ENCODE measurements around the gene BRD1.
A peak's percentile ranks its signal among the peaks of the same experiment; 100 is the strongest.
"Not testable (repeated sequence)": the region's sequence is repeated elsewhere in the genome, so short reads cannot be mapped to it uniquely, and the experiment has no call there.

Gene BRD1

GRCh38 chr22:49853981-49854831 is 26.5 kb upstream of the BRD1 start:
- no peak for DNase-seq (ENCODE audit: low read depth in 2 of 2)

DNA sequence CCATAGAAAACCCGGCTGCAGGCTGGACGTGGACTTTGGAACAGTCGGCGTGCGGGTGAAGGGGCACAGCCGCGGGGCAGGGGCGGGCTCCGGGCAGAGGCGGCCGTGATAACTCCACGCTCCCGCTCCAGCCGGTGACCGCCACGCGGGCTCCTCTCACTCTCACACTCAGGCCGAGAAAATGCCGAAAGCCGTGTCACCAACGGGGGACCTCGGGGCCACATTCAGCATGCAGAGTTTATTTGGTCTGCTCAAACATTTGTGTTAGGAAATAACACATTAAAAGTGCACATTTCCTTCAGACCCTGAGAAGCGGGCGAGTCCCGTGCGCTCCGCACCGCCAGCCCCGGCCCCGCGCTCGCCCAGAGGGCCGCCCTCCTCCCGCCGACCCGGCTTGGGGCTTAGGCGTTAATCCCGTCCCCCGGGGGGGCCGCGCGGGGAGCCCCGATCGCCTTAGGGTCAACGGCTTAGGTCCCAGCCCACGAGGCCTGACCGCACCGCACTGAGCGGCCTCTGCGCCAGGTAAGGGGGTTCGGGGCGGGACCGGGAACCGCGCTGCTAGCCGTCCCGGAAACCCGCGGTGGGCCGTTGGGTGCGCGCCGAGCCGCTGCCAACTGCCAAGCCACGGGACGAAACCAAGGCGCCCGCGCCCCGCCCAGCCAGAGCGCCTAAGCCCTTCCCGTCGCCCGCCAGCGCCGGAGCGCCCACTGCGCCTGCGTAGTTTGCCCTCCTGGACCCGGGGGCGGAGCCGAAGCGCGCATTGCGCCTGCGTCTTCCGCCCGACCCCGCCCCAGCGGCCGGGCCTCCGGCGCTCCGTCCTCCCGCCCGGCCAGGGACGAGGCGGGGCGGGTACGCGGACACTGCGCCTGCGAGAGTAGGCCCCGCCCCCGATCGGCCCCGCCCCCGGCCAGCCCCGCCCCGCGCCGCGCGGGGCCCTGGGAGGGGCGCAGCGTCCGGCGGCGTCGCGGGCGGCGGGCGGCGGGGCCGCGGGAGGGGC is 25.5 kb upstream of the BRD1 start, which contains the start of gene ZBED4:
TSS of gene ZBED4 (plus strand) at position 947 of the 997 bp plus-strand sequence. CDS start 29,819 bp downstream, outside the sequence.
- DNase-seq (ENCODE audit: low read depth in 2 of 2) = peak; percentile 98

DNA sequence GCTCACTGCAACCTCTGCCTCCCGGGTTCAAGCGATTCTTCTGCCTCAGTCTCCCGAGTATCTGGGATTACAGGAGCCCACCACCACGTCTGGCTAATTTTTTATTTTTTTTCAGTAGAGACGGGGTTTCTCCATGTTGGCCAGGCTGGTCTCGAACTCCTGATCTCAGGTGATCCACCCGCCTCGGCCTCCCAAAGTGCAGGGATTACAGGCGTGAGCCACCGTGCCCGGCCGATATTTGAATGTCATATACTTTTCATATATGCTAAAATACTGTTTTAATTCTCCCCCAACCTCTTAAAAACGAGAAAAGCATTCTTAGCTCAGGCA is 24.9 kb upstream of the BRD1 start:
- not testable (repeated sequence) for DNase-seq (ENCODE audit: low read depth in 2 of 2)

DNA sequence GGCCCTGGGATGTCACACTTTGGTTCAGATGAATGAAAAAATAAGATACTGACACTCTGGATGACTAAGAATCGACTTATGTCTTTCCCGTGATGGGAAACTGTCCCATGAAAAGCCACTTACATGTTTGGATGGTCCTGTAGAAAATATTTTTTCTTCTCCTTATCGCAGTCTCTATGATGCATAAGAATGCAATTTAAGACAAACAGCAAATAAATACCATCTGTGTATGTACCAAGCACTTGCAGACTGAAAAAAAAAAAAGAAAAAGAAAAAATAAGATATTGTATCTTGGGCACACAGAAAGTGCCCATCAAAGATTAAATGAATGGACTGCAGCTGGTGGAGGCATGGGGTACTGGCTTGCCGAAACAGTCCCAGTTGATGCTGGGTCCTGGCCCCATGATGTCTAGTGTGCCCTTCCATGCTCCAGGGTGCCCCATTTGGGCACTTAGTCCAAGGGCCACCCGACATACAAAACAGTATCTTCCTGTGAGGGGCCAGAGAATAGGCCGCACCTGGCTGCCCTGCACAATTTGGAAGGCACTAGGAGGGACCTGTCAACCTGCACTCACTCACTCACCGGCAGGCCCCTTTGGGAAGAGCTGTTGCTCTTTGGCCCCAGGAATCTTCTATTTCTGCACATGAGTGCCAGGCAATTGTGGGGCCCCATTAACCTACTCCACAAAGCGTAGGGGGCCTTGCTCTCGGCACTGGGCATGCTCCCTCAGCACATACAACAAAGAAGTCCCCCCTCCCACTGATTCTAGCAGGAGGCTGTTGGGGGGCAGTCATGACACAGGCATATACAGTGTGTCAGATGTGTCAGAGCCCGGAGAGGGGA is 23.5 kb upstream of the BRD1 start:
- DNase-seq (ENCODE audit: low read depth in 2 of 2) = no peak

DNA sequence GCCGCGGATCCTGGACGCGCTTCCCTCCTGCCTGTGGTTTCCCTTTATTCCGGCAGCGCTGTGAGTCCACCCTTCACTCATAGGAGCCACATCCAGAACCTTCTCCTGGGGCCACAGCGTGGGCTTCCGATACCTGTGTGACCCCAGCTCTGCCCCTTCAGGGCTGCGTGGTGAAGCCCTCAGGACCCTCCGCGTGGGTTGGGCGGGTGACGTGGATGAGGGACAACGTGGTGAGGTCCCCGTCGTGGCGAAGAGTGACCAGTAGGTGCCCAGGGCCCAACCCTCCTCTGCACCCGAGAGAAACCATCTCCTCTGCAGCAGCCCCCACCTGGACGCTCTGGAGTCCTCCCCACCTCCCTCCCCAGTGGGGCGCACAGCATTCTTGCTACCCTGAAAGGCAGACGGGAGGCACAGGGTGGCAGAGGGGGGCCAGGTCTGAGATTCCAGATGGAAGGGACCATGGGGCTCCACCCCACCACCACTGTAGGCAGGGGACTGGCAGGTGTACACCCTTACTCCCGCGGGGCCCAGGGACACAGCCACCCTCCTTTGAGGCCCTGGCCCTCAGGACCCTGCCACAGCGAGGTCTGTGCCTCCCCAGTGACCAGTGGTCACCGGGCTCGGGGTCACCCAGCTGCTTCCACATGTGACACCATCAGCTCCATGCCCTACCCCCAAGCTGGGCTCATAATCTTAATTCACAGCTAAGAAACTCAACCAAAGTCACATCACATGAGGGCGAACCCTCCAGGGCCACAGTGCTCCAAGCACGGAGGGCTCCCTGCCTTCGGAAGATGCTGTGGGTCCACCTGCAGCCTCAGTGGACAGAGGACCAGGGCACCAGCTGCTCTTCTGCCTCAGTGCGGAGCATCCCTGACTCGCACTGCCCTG is 22.6 kb upstream of the BRD1 start:
- DNase-seq (ENCODE audit: low read depth in 2 of 2) = no peak

DNA sequence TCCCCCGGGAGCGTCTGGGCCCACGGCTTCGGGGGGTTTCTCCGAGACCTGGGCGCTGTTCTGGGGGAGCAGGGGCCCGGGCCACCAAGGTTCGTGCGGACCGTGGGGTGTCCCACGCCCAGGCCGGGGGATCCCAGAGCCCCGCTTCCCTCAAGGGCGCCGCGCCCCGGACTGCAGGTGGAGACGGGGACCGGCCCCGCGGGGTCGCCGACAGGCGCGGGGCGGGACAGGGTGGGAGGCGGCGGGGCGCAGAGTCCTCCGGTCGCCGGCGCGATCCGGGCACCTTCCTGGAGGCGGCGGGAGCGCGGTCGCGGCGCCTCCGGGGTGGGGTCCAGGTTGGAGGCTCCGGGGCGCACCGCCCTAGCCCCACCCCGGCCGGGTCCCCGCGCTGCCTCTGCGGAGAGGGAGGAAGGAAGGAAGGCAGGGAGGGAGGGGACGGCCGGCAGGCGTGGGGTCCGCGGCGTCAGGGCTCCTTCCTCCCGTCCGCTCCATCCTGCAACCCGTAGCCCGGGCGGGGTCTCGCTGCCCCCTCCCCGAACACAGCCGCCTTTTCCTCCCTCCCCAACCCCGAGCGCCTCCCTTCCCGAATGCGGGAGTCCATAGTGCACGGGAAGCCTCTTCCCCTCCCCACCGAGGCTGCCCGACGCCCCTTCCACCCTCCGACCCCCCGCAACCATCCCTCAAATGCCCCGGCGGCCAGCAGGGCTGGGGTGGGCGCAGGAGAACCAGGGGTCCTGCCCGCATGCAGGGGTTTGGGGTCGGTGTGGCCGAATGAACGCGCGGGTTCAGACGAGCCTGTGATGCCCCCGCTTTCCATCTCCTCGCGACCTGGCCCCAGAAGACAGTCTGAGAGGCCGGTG is 21.7 kb upstream of the BRD1 start:
- no peak for DNase-seq (ENCODE audit: low read depth in 2 of 2)

DNA sequence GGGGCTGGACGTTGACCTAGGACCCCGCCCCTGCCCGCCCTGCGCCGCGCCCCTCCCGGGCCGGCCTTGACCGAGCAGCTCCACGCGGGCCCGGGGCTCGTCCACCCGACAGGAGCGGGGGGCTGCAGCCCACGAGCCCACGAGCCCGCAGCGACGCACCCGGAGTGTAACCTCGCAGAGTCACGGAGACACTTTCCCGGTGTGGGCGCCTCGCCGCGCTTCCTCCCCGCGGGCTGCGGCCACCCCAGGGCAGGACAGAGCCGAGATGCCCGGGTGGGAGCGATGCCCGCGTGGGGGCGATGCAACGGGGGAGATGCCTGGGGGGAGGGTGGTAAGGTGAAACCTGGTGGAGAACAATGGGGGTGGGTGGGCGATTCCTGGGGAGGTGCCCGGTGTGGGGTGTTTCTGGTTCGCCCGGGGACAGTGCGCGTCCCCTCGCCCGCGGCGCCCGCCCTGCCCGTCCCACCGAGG is 21.1 kb upstream of the BRD1 start:
- no peak for DNase-seq (ENCODE audit: low read depth in 2 of 2)

- no peak for DNase-seq (ENCODE audit: low read depth in 2 of 2)
Measured at GRCh38 chr22:49847751-49848689, 20.3 kb upstream of the BRD1 start.

DNA sequence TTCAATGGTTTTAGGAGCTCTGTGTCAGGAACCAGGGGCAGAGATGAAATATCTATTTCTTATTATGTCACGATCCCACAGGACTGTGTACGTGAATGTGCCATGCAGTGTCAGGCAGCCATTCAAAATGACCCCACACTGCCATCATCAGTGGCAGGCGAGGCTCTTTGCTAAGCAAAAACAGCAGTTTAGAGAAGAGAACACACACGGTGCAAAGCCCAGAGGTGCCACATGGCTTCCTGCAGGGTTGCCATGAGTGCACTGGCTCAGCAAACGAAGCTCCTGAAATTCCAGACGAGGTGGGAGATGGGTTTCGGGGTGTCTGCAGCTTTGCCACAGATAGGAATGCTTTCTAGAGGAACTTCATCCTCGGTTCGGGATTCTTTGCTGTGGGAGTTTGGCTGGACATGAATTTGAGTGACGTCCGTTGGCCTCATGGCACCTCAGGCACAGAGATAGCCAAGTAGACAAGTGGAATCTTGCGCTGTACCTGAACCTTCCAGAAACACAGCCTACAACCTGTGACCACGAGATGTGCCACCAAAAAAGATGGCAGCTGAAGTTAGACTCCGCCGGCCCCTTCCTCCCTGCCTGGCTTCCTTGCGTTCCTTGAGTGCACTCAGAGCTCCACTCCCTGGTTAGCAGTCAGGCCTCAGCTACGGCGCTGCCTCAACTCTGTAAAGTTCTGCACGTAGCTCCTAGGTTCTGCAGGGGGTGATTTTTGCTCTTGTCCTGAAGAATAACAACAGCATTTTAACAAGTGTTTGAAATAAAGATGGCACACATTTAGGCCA is 18.2 kb upstream of the BRD1 start:
- DNase-seq (ENCODE audit: low read depth in 2 of 2) = no peak

- DNase-seq (ENCODE audit: low read depth in 2 of 2) = no peak
Measured at GRCh38 chr22:49845241-49845640, 17.6 kb upstream of the BRD1 start.

GRCh38 chr22:49838771-49839717 is 11.4 kb upstream of the BRD1 start:
- peak; percentile 57 to 78 for DNase-seq (ENCODE audit: low read depth in 2 of 2)

- no peak for DNase-seq (ENCODE audit: low read depth in 2 of 2)
Measured at GRCh38 chr22:49833340-49834007, 5.8 kb upstream of the BRD1 start.

GRCh38 chr22:49829044-49829853 is 1.6 kb upstream of the BRD1 start:
- no peak for DNase-seq (ENCODE audit: low read depth in 2 of 2)

DNA sequence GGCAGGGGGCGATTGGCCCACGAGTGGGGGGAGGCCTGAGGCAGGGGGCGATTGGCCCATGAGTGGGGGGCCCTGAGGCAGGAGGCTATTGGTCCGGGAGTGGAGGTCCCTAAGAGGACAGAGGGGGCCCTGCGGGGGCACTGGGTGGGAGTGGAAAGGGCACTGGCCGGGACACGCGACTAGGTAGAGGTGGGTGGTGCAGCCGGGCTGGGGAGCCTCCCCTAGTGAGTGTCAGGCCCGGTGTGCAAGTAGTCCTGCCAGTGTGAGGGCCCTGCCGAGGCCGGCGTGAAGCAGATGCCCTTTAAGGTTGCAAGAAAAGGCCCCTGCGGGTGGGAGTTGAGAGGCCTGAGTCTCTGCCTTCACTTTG is 909 bp upstream of the BRD1 start:
- DNase-seq (ENCODE audit: low read depth in 2 of 2) = no peak

DNA sequence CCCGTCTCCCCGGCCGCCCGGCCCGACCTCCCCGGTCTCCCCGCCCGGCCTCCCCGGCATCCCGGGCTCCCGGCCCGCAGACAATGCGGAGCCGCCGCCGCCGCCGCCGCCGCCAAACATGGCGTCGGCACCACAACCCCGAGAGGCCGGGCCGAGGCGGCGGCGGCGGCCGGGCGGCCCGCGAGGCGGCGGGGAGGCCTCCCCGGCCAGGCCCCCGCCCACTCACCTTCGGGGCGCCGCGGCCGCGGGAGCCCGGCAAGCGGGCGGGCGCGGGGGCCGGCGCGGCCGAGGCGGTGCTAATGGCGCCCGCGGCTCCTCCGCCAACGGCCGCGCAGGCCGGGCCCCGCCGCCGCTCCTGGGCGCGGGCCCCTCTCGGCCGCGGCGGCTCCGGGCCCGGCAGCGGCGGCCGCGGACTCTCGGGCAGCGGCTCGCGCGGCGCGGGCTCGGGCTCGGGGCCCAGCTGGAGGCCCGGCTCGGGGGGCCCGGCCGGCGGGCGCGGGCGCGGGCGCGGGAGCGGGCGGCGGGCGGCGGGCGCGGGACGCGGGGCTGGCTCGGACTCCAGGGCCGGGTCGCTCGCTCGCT is 311 bp downstream of the BRD1 start:
- no peak for DNase-seq (ENCODE audit: low read depth in 2 of 2)
